ENCODE results near the gene HSPA12B. TPM values are rescaled to one million over a fixed set of nuclear protein-coding genes. Genes with fewer than 3 reads are reported as not detected.

The HSPA12B gene
- total and polyA plus RNA-seq, 9 of the 15 experiments (the other 6 are each of a cell fraction or from before 2014, with no cell fraction given), result 0.03 to 0.07 TPM; not detected in 7

DNA sequence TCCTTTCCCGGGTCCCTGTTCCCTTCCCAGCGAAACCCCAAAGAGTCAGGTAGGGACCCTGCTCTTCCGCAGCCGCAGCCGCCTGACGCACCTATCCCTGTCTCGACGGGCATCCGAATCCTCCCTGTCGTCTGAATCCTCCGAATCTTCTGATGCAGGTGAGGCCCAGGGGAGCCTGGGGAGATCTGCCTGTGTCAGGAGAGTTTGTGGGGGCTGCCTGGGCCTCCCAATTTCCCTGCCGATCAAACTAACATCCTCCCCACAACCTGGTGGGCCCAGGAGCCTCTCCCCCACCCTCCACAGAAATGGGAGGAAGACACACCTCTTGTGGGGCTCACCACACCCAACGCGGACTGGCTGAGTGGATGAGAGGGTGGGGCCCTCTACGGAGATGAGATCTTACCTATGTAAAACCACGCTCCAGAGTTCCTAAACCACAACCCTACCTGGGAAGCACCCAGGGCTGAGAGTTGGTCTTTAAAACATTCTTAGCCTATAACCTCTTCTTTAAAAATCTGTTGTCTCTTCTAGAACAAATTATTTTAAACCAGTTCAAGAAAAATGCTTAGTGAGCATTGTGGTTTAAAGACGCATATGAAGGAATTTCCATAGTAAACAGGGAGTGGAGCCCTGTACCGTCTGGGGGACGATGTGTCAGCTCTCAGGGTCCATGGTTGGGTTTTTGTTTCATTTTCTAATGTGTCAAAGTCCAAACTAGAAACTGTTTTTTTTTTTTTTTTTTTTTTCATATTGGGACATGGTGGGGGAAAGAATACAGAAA is 65.3 kb downstream of the HSPA12B start:
- peaks cover 14 to 44% of the 10 kb centered on the region in 2 experiments; a peak in 4 of 5 replicates for H3K4me1 ChIP-seq (replicated peaks in 1 of 2; ENCODE audit: control insufficient read depth in 2 of 2, insufficient read depth in 2 of 2, low read length in 2 of 2)
- H4K20me1 ChIP-seq (replicated peaks; ENCODE audit: control insufficient read depth, insufficient read depth, low read length), result no peaks in the 10 kb centered on the region
- peak; percentile 18; the same call in 1 of the 2 replicates for TF ChIP-seq C11orf30 (IDR thresholded peaks at IDR 0.05; ENCODE audit: low read depth)
- no peak for TF ChIP-seq ZNF212 (CRISPR knock-in tag; IDR thresholded peaks at IDR 0.05)
- peak; percentile 51 for TF ChIP-seq ZSCAN29 (IDR thresholded peaks at IDR 0.05)
- TF ChIP-seq MAFG (tag; conservative IDR thresholded peaks at IDR 0.05), result 0 out of 2 replicates have a peak, but pooled peaks have one; percentile 5
- no peak for TF ChIP-seq HCFC1 (IDR thresholded peaks at IDR 0.05; ENCODE audit: low read depth, low read length)
- TF ChIP-seq ZNF316 (IDR thresholded peaks at IDR 0.05), result peak; percentile 71
- H3K9me3 ChIP-seq (replicated peaks; ENCODE audit: control insufficient read depth, insufficient read depth, low read depth, low read length), result no peaks in the 10 kb centered on the region
- H2AFZ ChIP-seq (ENCODE audit: low read depth, low read length), result no peak overlapping the region
- peaks cover 38% of the 10 kb centered on the region; the same call in 2 of the 3 replicates for H3K36me3 ChIP-seq (ENCODE audit: control insufficient read depth, insufficient read depth, low read length)
- 34% methylated on average over 8 of the region's 19 CpGs for WGBS (ENCODE audit: insufficient coverage, low coverage, missing lambda C conversion rate)
- peaks cover 12% of the 10 kb centered on the region; the same call in 2 of the 3 replicates for H3K79me2 ChIP-seq (ENCODE audit: control insufficient read depth, insufficient read depth, low read length)
- no peaks in the 10 kb centered on the region for H3K27me3 ChIP-seq (ENCODE audit: control insufficient read depth in 2 of 2, insufficient read depth in 2 of 2, low read length in 2 of 2)
- intact Hi-C loops (cut with micrococcal nuclease) (no loop called here), in situ Hi-C loops (cut with MboI) (no loop called here)
- peak overlapping the region; percentile 80 for H3K4me2 ChIP-seq (ENCODE audit: insufficient read depth, low read length)
- H3K27ac ChIP-seq (ENCODE audit: extremely low read depth, low read depth, low read length), result no peak overlapping the region
- peak; percentile 57 to 59 (median 57) for DNase-seq (ENCODE audit: extremely low read depth in 1 of 4, low spot score in 3 of 4)
- ChIA-PET CTCF (ENCODE audit: low intra/inter-chr PET ratio) (interaction anchor here (0.7 kb wide), 1 partner anchor 300 kb away, joined by 4 read pairs; no protein-coding TSS in a partner anchor), POLR2A (interaction anchor here (0.6 kb wide), 1 partner anchor 12 kb away, joined by 3 read pairs; no protein-coding TSS in a partner anchor)
- H3K9ac ChIP-seq (ENCODE audit: insufficient read depth in 1 of 2, low read depth in 2 of 2, low read length in 2 of 2), result peak overlapping the region; percentile 61 to 93
- peak overlapping the region; percentile 55; the same call in 1 of the 2 replicates for H3K4me3 ChIP-seq
- BruUV-seq (replicated peaks), result no TSS peak
- FAIRE-seq, result peak; percentile 58
- H3K9me1 ChIP-seq (ENCODE audit: control insufficient read depth, insufficient read depth, low read length), result no peaks in the 10 kb centered on the region
- ATAC-seq, result peak; percentile 70

Measured in K562 (cell line).